Panc1 (cell line): ENCODE results near the gene ASTN2. TPM values are rescaled to one million over a fixed set of nuclear protein-coding genes. Genes with fewer than 3 reads are reported as not detected.

Experiments used
- ATAC-seq: fragments of 200-7000 bp; cut with Tn5 transposase; 2 replicates; pipeline ENCODE4 v1.9.1; 2020; ENCODE audit warnings: mild to moderate bottlenecking, moderate library complexity
- BruUV-seq: library from RNA; stranded (reverse); fragments of 400-500 nt; replicated peaks from 2 replicates; lab custom pipeline; 2021; lab: Mats Ljungman, UMichigan
- CTCF ChIA-PET: fragments of 300-600 bp; sonication (Branson Sonifier 250); formaldehyde crosslinking; loops from one replicate; lab custom pipeline; 2022; ENCODE audit warnings: antibody characterized with exemption; lab: Charles Lee
- POLR2A ChIA-PET: fragments of 300-600 bp; sonication (Branson Sonifier 250); formaldehyde crosslinking; loops from one replicate; lab custom pipeline; 2022; ENCODE audit warnings: antibody characterized with exemption; lab: Charles Lee
- DNase-seq: peaks from one replicate; pipeline ENCODE4 v3.0.0-alpha.2; 2010; ENCODE audit warnings: low read depth, low spot score
- H3K27ac ChIP-seq: 2 replicates; pipeline ENCODE4 v1.5.1; 2011; ENCODE audit warnings: mild to moderate bottlenecking, low read length, inconsistent platforms
- H3K27me3 ChIP-seq: fragments of 200-500 bp; sonication (Bioruptor generic); 2 replicates; pipeline ENCODE4 v1.6.0; 2014; ENCODE audit warnings: low read length, inconsistent platforms; ENCODE audit not compliant: control insufficient read depth, insufficient read depth
- H3K36me3 ChIP-seq: fragments of 200-500 bp; sonication (Bioruptor generic); 2 replicates; pipeline ENCODE4 v1.5.1; 2014; ENCODE audit warnings: inconsistent platforms, mild to moderate bottlenecking, low read length, moderate library complexity; ENCODE audit not compliant: control insufficient read depth, insufficient read depth
- H3K4me1 ChIP-seq: 2 replicates; pipeline ENCODE4 v1.5.1; 2011; ENCODE audit warnings: inconsistent platforms, mild to moderate bottlenecking, low read length, moderate library complexity; ENCODE audit not compliant: control insufficient read depth, insufficient read depth
- H3K4me3 ChIP-seq, 2 experiments: 2 replicates each; pipeline ENCODE4 v1.5.1; 2011 to 2012; ENCODE audit warnings: low read depth in 2 of 2, low read length in 2 of 2, mild to moderate bottlenecking in 2 of 2, inconsistent platforms in 1 of 2, moderate library complexity in 1 of 2
- H3K9me3 ChIP-seq: fragments of 200-500 bp; sonication (Bioruptor generic); 2 replicates; pipeline ENCODE4 v1.5.1; 2014; ENCODE audit warnings: low read depth, mild to moderate bottlenecking, inconsistent platforms, low read length, moderate library complexity; ENCODE audit not compliant: control insufficient read depth, insufficient read depth
- CTCF ChIP-seq: fragments of 450-650 bp; IDR thresholded peaks from 2 replicates; pipeline ENCODE4 v1.5.1; 2017; ENCODE audit warnings: mild to moderate bottlenecking
- POLR2AphosphoS5 ChIP-seq: IDR thresholded peaks from 2 replicates; pipeline ENCODE4 v1.6.1; 2012; ENCODE audit warnings: mild to moderate bottlenecking, low read depth, low read length, moderate library complexity
- REST ChIP-seq, 2 experiments: IDR thresholded peaks; 2 replicates each; pipeline ENCODE4 v1.6.1; 2011 to 2012; ENCODE audit warnings: low read depth in 2 of 2, control low read depth in 1 of 2, low read length in 1 of 2, mild to moderate bottlenecking in 1 of 2, moderate library complexity in 1 of 2; ENCODE audit not compliant: insufficient read depth in 1 of 2
- SIN3A ChIP-seq: IDR thresholded peaks from 2 replicates; pipeline ENCODE4 v1.6.1; 2012; ENCODE audit warnings: low read depth, mild to moderate bottlenecking, low read length, moderate library complexity, borderline replicate concordance; ENCODE audit not compliant: insufficient read depth
- TCF7L2 ChIP-seq: IDR thresholded peaks from 2 replicates; pipeline ENCODE4 v1.6.1; 2011; ENCODE audit warnings: mild to moderate bottlenecking, low read depth, low read length, inconsistent platforms
- in situ Hi-C: cut with HindIII; loops from 2 replicates; pipeline ENCODE4 v1.10.0; 2016; ENCODE audit warnings: low sequenced_read_pairs, low pct_unique_long_range_greater_than_20kb
- intact Hi-C: fragments of 100-400 bp; cut with micrococcal nuclease; formaldehyde crosslinking; loops from one replicate; pipeline ENCODE4 v1.10.0; 2022; ENCODE audit not compliant: unreplicated experiment
- total RNA-seq: library from RNA; stranded (reverse); gene quantifications from one replicate; pipeline ENCODE4 v1.2.1, GENCODE V29; 2021; ENCODE audit not compliant: unreplicated experiment

The ASTN2 gene
- total RNA-seq, 1 experiment from 2014 or later, result 3.9 TPM

GRCh38 chr9:116464987-116465571 lies 949.8 kb downstream of the ASTN2 start:
- in situ Hi-C loops, result no loop called here
- H3K4me3 ChIP-seq, result no peak overlapping the region
- POLR2A ChIA-PET, result no interaction called here
- H3K4me1 ChIP-seq, result no peaks in the 10 kb centered on the region
- ATAC-seq, result no peak
- BruUV-seq, result no TSS peak
- intact Hi-C loops, result no loop called here
- TF ChIP-seq CTCF (no peak), POLR2AphosphoS5 (no peak), TCF7L2 (no peak), SIN3A (no peak), REST (IDR thresholded peaks at IDR 0.05; ENCODE audit: insufficient read depth in 1 of 2, low read depth in 2 of 2, low read length in 1 of 2) (no peak)
- H3K9me3 ChIP-seq, result no peaks in the 10 kb centered on the region
- no peaks in the 10 kb centered on the region for H3K36me3 ChIP-seq
- no peak for DNase-seq
- CTCF ChIA-PET, result no interaction called here
- no peaks in the 10 kb centered on the region for H3K27me3 ChIP-seq
- no peak overlapping the region for H3K27ac ChIP-seq

- Histone ChIP-seq H3K4me1 (no peaks in the 10 kb centered on the region), H3K36me3 (no peaks in the 10 kb centered on the region), H3K27ac (no peak overlapping the region), H3K4me3 (no peak overlapping the region), H3K9me3 (no peaks in the 10 kb centered on the region), H3K27me3 (no peaks in the 10 kb centered on the region)
- in situ Hi-C loops (no loop called here), intact Hi-C loops (no loop called here)
- POLR2A ChIA-PET, result no interaction called here
- CTCF ChIA-PET, result no interaction called here
- DNase-seq, result no peak
- no peak for ATAC-seq
- no TSS peak for BruUV-seq
- TF ChIP-seq POLR2AphosphoS5, result no peak
- no peak for TF ChIP-seq CTCF
- no peak for TF ChIP-seq TCF7L2
Observed at GRCh38 chr9:116464423-116464822, 950.4 kb downstream of the ASTN2 start.
